Measurements from ENCODE around the gene CDC42EP2.
A peak's percentile ranks its signal among the peaks of the same experiment; 100 is the strongest.

Gene CDC42EP2

GRCh38 chr11:65279279-65279678 is 35.4 kb upstream of the CDC42EP2 start:
- TF ChIP-seq CTCF (IDR thresholded peaks at IDR 0.05; ENCODE audit: low read depth, low read length): no peak

GRCh38 chr11:65279741-65280440 is 34.8 kb upstream of the CDC42EP2 start:
- no peak for TF ChIP-seq CTCF (IDR thresholded peaks at IDR 0.05; ENCODE audit: low read depth, low read length)
- DNase-seq (ENCODE audit: extremely low read depth, low read depth): peak; percentile 61

More at GRCh38 chr11:65279279-65279678, 35.4 kb upstream of the CDC42EP2 start:
- DNase-seq (ENCODE audit: extremely low read depth, low read depth): no peak

GRCh38 chr11:65280646-65281045 is 34.0 kb upstream of the CDC42EP2 start:
- no peak for TF ChIP-seq CTCF (IDR thresholded peaks at IDR 0.05; ENCODE audit: low read depth, low read length)
- DNase-seq (ENCODE audit: extremely low read depth, low read depth): no peak

GRCh38 chr11:65286686-65287085 is 28.0 kb upstream of the CDC42EP2 start:
- TF ChIP-seq CTCF (IDR thresholded peaks at IDR 0.05; ENCODE audit: low read depth, low read length): no peak
- DNase-seq (ENCODE audit: extremely low read depth, low read depth): no peak

- no peak for DNase-seq (ENCODE audit: extremely low read depth, low read depth)
- no peak for TF ChIP-seq CTCF (IDR thresholded peaks at IDR 0.05; ENCODE audit: low read depth, low read length)
Observed at GRCh38 chr11:65287601-65288000, 27.1 kb upstream of the CDC42EP2 start.

- DNase-seq (ENCODE audit: extremely low read depth, low read depth): peak; percentile 37
- no peak for TF ChIP-seq CTCF (IDR thresholded peaks at IDR 0.05; ENCODE audit: low read depth, low read length)
Observed at GRCh38 chr11:65288706-65289536, 25.7 kb upstream of the CDC42EP2 start.

All from AG09319 (cell line).